Neural crest cell (in vitro differentiated cells): ENCODE data around the gene TIGD6. TPM values are rescaled to one million over a fixed set of nuclear protein-coding genes. Genes with fewer than 3 reads are reported as not detected.

Source experiments
- DNase-seq: peaks from one replicate; pipeline ENCODE4 v3.0.0; 2021; ENCODE audit warnings: low read depth, mixed read lengths, low spot score
- H3K27ac Mint-ChIP-seq: one replicate; pipeline ENCODE4 v1.8.0; 2021; ENCODE audit warnings: mild to moderate bottlenecking, mixed read lengths; ENCODE audit not compliant: unreplicated experiment
- H3K27me3 Mint-ChIP-seq: 2 replicates; pipeline ENCODE4 v1.8.0; 2021; ENCODE audit warnings: low read depth, mild to moderate bottlenecking, mixed read lengths
- H3K36me3 Mint-ChIP-seq: 2 replicates; pipeline ENCODE4 v1.8.0; 2021; ENCODE audit warnings: low read depth, mild to moderate bottlenecking, mixed read lengths
- H3K4me1 Mint-ChIP-seq: 2 replicates; pipeline ENCODE4 v1.8.0; 2021; ENCODE audit warnings: mixed read lengths
- H3K4me3 Mint-ChIP-seq: one replicate; pipeline ENCODE4 v1.8.0; 2021; ENCODE audit warnings: mild to moderate bottlenecking, mixed read lengths
- H3K9me3 Mint-ChIP-seq: 2 replicates; pipeline ENCODE4 v1.8.0; 2021; ENCODE audit warnings: mixed read lengths
- long read RNA-seq: library from polyadenylated mRNA; unstranded; transcript quantifications from one replicate; pipeline ENCODE4 v2.0.0, GENCODE V29; 2020
- total RNA-seq: library from RNA; stranded (reverse); gene quantifications from 2 replicates; pipeline ENCODE4 v1.2.1, GENCODE V29; 2021
- TF ChIP-seq, protein P1 (sequence below): fragments of 200-600 bp; sonication (generic); conservative IDR thresholded peaks from 2 replicates; pipeline ENCODE4 v1.5.0; 2021; ENCODE audit warnings: antibody characterized with exemption, mild to moderate bottlenecking

TIGD6 gene
- total RNA-seq, result 5.1 and 5.9 TPM in 2 replicates
- long read RNA-seq, full-length matches to known transcripts, result 31 of 33 reads
- long read RNA-seq, partial matches to known transcripts, result 1 of 33 reads
- long read RNA-seq, other reads (novel, unspliced or antisense), result 1 of 33 reads

- DNase-seq, result peak; percentile 84
- TF ChIP-seq, protein P1, sequence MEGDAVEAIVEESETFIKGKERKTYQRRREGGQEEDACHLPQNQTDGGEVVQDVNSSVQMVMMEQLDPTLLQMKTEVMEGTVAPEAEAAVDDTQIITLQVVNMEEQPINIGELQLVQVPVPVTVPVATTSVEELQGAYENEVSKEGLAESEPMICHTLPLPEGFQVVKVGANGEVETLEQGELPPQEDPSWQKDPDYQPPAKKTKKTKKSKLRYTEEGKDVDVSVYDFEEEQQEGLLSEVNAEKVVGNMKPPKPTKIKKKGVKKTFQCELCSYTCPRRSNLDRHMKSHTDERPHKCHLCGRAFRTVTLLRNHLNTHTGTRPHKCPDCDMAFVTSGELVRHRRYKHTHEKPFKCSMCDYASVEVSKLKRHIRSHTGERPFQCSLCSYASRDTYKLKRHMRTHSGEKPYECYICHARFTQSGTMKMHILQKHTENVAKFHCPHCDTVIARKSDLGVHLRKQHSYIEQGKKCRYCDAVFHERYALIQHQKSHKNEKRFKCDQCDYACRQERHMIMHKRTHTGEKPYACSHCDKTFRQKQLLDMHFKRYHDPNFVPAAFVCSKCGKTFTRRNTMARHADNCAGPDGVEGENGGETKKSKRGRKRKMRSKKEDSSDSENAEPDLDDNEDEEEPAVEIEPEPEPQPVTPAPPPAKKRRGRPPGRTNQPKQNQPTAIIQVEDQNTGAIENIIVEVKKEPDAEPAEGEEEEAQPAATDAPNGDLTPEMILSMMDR, result peak; percentile 10
- Mint-ChIP-seq H3K4me1 (peaks cover 40% of the 10 kb centered on the region), H3K4me3 (peak within 1 kb of the TSS; percentile 96), H3K9me3 (no peaks in the 10 kb centered on the region), H3K27me3 (no peaks in the 10 kb centered on the region), H3K36me3 (peaks cover 4% of the 10 kb centered on the region), H3K27ac (peak within 1 kb of the TSS; percentile 99)
Observed at GRCh38 chr5:150000256-150000989, at the start of gene TIGD6, which contains the start of gene HMGXB3. TIGD6 (minus strand) TSS chr5:150000654; CDS start chr5:149996348, 4,306 bp downstream. HMGXB3 (plus strand) TSS chr5:150000739; CDS start chr5:150004853, 4,114 bp downstream.

DNA sequence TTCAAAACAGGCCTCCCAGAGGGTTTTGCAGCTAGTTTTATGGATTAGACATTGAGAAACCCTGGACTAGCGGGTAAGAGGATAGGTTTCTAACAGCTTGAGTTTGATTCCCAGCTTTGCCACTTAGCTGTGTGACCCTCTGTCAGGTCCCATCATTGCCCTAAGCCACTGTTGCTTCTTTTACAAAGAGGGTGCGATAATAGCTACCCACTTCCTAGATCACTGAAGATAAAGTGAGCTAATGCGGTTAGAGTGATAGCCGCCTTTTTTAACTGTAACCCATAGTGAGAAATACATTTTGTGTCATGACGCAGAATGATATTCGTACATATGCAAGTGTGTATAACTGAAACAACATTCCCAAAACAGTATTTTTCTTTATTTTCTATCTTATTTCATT lies 45.6 kb upstream of the TIGD6 start:
- no peaks in the 10 kb centered on the region for H3K9me3 Mint-ChIP-seq
- H3K36me3 Mint-ChIP-seq, result peaks cover 24% of the 10 kb centered on the region
- TF ChIP-seq, protein P1, result no peak

DNA sequence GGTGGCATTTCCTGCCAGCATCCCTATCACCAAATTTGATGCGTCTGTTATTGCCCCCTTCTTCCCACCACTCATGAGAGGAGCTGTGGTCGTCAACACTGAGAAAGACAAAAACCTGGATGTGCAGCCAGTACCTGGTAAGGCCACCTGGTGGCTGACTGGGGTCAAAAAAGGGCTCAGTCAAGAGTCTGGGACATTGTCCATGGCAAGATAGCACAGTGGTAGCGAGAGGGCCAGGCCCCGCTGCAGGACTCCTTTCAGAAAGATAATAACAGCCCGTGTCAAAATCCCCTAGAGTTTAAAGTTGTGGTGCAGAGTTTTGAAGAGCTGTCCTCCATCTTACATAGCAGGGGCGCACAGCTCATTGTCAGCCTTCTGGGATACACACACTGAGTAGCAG lies 45.1 kb upstream of the TIGD6 start:
- H3K4me3 Mint-ChIP-seq, result no peak overlapping the region
- H3K36me3 Mint-ChIP-seq, result peaks cover 24% of the 10 kb centered on the region
- no peaks in the 10 kb centered on the region for H3K4me1 Mint-ChIP-seq
- peak overlapping the region; percentile 74 for H3K27ac Mint-ChIP-seq
- H3K9me3 Mint-ChIP-seq, result no peaks in the 10 kb centered on the region
- H3K27me3 Mint-ChIP-seq, result no peaks in the 10 kb centered on the region
- TF ChIP-seq, protein P1, result peak; percentile 20
- DNase-seq, result no peak

More for the DNA sequence above, 45.6 kb upstream of the TIGD6 start:
- H3K27me3 Mint-ChIP-seq, result no peaks in the 10 kb centered on the region
- no peak overlapping the region for H3K4me3 Mint-ChIP-seq
- DNase-seq, result no peak
- H3K27ac Mint-ChIP-seq, result no peak overlapping the region
- H3K4me1 Mint-ChIP-seq, result no peaks in the 10 kb centered on the region

DNA sequence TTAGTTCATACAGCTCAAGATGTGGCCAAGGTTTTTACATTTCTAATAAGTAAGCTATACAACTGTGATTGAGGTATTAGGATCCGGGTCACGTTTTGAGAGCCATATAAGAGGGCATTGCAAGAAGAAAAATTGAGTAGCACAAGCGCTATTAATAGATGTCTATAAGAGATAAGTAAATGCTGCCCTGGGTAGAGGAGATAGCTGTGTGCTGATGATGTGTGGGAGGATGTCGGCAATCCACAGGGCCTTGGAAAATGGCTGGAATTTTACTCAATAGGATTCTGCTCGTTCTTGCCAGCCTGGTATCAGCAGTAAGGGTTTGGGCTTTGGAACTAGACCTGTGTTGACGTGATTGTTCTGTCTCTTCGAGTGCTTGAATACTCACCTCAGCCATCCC lies 44.3 kb upstream of the TIGD6 start:
- H3K4me3 Mint-ChIP-seq, result no peak overlapping the region
- no peak for DNase-seq
- no peaks in the 10 kb centered on the region for H3K4me1 Mint-ChIP-seq
- H3K36me3 Mint-ChIP-seq, result peaks cover 24% of the 10 kb centered on the region
- H3K27ac Mint-ChIP-seq, result no peak overlapping the region
- no peaks in the 10 kb centered on the region for H3K9me3 Mint-ChIP-seq
- no peaks in the 10 kb centered on the region for H3K27me3 Mint-ChIP-seq
- TF ChIP-seq, protein P1, result no peak

GRCh38 chr5:150044329-150044681 lies 43.9 kb upstream of the TIGD6 start:
- H3K4me1 Mint-ChIP-seq, result no peaks in the 10 kb centered on the region
- H3K27ac Mint-ChIP-seq, result no peak overlapping the region
- no peaks in the 10 kb centered on the region for H3K9me3 Mint-ChIP-seq
- TF ChIP-seq, protein P1, result no peak
- no peaks in the 10 kb centered on the region for H3K27me3 Mint-ChIP-seq
- H3K4me3 Mint-ChIP-seq, result no peak overlapping the region
- no peak for DNase-seq
- H3K36me3 Mint-ChIP-seq, result peaks cover 21% of the 10 kb centered on the region
